Stimulated activated CD4-positive, alpha-beta T cell treated with anti-CD3 and anti-CD28 coated beads, Interleukin-15, amount 100 ng/mL, for 1 hour (primary cell): ENCODE data around the gene SOWAHA.

ENCODE experiments used
- DNase-seq, 2 donors: peaks; one replicate each; pipeline ENCODE4 v3.0.0-alpha.2; 2020; ENCODE audit warnings: low read depth in 1 of 2, low spot score in 1 of 2

The SOWAHA gene

DNA sequence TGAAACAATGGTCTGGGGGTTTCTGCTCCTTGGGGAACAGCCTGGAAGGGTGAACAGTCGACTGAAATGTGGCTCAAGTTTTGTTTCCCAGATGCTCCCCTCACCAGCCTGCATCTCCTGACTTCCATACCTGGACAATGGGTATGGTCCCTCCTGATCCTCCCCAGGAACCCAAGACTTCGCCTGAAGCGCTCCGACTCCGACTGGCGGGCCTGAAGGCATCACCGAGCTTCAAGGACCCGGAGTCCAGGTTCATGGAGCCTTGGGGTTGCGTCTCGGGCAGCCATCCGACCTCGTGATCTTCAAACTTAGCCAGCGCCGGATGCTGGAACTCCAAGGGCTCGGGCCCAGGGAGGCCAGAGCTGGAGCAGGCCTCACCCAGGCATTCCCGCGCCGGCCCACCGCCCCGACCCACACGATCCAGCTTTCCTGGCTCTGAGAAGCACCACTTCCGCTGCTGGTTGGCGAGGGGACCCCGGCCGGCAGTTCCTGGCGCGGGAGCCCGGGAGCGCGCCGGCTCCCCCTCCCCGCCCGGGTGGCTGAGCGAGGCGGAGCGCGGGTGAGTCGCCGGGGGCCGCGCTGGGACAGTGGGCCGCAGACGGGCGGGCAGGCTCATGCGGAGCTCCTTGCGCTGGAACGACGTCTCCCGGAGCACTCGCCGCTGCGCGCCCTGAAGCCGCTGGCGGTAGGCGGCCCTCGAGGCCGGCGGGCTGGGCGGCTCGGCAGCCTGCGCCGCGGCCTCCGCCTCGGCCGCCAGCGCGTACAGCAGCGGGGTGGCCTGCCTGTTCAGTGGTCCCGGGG is 12.1 kb downstream of the SOWAHA start:
- no peak for DNase-seq

DNA sequence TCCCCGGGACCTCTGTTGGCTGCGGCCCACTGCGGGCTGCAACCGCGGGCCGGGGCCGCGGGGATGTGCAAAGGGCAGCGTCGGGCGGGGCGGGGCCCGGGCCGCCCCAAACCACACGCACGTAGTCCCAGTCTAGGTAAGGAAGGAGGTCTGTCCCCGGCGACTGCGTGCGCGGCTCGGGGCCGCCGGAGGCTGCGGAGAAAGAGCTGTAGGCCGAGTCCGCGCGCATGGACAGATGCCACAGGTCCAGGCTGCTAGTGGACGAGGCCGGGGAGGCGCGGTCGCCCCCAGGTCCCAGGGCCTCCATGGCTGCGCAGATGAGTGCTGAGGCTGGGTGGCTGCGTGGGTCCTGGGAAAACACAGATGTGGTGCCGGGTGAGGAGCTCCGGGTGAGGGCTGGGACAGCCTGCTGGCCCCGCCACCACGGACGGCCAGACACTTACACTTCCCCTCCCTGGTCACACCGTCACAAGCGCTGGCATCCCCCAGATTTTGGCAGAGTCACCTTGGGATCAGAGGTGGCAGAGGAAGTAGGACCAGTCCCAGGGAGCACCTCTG is 12.8 kb downstream of the SOWAHA start:
- no peak for DNase-seq

DNA sequence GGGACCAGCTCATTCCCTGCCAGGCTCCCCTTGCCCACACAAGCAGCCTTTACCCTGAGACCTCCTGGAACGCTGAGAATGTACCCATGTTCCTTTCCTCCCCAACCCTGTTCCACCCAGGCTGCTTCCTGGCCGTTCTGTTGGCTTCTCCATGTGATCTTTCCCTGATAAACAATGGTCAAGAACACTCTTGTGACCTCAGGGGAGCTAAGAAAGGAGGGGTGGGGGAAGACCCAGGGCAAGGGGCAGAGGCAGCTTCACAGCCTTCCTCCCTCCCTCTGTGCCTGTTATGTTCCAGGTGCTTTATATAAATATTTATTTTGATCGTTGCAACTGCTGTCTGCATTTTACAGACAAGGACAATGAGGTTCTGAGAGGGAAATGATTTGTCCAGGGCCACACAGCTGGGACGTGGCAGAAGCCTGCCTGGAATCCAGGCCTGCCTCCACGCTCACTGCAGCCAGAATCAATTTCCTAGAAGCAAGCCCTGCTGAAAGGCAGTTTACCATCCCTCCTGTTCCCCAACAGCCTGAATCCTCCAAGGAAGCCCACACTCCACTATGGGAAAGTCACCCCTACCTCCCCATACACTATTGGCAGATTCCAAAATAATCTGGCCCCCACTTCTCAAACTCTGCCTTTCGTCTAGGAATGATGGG is 13.5 kb downstream of the SOWAHA start:
- DNase-seq = no peak

DNA sequence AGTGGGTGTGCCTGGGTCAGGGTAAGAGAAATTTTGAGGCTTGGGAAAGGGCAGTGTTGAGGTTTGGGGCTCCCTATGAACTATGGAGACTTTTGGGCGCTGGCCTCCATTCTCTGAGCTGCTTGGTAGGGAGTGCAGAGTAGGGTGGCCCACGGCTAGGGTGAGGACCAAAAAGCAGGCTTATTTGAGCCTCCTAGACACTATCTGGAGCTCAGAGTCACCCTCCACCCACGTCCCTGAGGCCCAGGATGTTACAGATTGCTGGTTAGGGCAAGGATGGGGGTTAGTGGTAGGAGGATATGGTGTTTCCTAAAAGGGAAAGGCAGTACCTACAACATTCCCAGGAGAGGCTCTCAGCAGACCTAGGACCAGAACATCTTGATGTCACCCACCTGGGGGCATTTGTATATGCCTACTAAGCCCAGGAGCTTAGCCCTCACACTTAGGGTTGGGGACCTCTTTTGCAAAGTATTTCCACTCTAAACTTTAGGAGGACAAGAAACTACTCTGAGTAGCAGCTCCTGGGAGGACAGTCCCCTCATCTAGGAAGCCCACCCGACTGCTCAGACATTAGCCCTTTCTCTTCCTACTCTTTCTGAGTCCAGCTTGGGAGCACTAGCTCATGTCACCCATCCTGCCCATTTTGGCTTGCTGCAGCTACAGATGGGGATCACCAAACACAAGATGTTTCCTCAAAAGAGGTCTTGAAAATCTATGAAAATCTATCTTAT is 15.0 kb downstream of the SOWAHA start:
- no peak for DNase-seq

DNA sequence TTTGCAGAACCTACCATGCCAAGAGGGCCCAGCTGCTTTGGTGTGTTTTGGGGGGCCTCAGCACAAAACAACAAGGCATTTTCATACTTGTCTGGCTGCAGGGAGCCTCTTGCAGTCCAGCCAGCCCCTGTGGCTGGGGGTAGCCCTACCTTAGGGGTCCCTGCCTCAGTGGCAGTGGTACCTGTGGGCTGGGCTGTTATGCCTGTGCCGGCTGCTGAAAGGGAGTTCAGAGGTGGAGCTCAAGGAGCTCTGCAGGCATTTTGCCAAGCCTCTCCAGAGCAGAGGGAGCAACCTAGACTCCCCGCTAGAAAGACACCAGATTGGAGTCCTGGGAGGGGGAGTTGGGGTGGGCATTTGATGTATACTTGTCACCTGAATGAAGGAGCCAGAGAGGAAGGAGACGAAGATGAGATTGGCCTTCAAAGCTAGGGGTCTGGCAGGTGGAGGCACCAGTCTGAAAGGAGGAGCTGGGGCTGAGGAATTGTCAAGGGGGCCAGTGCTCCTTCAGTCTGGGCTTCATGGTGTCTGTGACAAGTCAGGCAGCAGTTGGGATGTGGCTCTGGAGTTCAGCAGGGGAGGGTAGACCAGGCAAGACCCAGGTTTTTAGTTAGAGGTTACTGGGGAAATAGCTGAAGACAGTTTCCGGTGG is 15.9 kb downstream of the SOWAHA start:
- no peak for DNase-seq

DNA sequence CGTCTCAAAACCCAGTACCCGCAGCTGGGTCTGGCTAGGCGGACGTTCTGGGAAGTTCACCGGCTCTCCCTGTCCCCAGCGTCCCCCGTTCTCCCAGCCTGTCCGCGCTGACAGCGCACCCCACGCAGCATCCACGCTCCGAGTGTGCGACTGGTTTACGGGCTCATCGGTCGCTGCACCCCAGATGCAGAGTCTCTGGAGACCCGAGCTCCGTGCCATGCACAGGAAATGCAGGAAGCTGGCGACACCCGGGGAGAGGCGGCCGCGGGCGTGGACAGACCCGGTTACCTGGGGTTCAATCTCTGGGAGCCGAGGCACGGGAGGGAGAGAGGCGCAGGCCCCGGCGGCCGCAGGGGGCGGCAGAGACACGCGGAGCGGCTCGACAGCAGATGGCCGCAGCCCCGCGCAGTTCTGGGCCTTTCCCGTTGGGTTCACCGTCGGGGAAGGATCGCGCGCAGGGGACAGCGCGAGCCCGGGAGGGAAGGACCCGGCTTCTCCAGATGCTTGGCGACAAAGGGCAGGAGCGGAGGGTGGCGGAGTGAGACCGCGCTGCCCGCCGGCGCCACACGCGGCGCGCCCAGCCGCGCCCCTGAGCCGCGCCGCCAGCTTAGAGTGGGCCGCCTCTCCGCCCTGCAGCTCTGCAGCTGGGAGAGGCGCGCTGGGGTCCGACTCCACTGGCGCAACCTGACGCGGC is 16.8 kb downstream of the SOWAHA start:
- peak; percentile 39 to 66 for DNase-seq

DNA sequence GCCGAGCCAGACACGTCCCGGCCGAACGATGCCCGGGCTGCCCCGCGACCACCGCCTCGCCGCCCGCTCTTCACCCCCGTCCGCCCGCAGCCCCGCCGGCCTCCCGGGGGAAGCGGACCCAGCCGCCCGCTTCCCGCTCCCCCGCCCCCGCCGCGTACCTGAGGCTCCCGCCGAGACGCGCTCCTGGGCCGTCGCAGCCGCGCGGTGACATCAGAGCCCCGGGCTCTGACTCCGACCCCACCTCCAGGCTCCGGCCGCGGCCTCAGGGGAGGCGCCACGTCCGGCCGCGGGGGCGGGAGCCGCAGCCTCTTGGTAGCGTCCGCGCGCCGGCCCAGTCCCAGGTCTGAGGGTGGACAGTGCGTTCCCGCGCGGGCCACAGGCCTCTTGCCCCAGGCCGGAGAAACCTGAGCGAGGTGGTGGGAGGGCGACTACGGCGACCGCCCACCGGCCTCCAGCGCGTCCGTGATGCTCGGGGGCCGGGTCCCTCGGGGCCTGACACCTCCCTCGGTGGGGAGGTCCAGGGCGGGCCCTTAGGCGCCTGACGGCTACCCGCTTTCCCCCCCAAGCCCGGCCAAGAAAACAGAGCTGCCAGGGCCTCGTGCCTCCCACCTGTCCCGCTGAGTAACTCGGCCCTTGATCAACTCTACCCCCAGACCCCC is 17.5 kb downstream of the SOWAHA start, which contains the start of gene SHROOM1:
SHROOM1 (minus strand) TSS at position 212 of the 659 bp plus-strand sequence. CDS start 4,507 bp downstream, outside the sequence.
- no peak for DNase-seq

DNA sequence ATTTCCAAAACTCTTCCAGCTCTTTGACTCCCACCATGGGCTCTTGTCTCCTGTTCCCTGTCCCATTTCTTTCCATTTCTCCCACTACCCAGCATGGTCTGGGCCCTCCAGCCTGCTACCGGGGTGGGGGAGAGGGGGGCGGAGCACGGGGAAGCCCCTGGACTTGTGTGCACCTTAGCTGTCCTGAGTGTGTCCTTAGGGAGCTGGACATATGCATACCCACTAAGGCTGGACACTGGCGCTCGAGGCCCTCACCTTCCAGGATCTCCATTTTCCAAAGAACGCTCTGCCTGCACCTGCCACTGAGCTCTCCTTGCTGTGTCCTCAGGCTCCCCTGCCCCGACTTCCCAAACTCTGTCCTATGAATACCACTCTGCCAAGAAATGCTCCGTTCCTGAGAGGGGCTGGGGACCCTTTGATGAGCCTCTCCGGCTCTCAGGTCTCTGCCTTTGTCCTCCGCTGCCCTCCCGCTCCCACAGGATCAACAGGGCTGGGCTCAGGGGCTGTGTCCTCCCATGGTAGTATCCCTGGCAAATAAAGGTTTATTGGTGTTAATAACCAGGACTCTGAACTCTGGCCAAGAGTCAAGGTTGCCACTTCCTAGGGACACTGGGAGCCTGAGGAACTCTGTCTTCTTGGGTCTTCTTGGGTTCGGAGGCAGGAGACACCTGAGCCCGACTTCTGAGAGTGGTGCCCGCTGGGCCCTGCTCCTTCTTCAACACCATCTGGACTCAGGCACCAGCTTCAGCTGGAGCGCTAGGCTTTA is 18.2 kb downstream of the SOWAHA start:
- DNase-seq = no peak

DNA sequence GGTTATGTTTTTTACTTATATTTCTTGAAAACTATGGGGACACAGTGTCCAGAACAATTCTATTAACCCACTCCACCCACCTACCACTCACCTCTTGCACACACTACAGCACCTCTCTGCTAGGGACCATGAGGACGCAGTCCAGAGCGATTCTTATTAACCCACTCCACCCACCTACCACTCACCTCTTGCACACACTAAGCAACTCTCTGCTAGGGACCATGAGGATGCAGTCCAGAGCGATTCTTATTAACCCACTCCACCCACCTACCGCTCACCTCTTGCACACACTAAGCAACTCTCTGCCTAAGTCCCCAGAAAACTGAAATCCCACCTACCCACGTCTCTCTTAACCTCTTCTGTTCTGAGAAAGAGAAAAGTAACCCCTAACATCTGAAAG is 19.5 kb downstream of the SOWAHA start:
- DNase-seq = no peak

DNA sequence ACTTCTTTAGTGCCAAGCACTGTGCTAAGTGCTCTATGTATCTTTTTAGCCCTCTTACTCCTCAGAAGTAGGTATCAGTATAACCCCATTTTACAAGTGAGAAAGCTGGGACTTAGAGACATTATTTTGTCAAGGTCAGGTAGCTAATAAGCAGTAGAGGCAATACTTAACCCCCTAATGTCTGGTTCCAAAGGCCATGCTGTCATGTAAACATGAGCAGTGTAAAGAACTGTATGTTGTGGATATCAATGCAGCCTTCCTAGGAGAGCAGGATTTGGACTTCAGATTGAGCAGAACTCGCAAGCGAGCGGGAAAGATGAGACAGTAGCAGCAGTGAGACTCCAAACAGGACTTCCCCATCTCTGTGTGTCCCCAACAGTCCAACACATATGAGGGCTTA is 21.0 kb downstream of the SOWAHA start:
- DNase-seq = no peak

DNA sequence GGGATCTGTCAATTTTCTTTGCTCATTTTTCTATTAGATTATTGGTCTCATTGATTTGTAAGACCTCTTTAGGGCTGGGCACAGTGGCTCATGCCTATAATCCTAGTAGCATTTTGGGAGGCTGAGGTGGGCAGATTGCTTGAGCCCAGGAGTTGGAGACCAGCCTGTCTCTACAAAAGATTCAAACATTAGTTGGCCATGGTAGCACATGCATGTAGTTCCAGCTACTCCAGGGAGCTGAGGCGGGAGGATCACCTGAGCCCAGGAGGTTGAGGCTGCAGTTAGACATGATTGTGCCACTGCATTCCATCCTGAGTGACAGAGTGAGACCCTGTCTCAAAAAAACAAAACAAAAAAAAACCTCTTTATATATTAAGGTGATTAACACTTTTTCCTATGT is 23.8 kb downstream of the SOWAHA start:
- no peak for DNase-seq

DNA sequence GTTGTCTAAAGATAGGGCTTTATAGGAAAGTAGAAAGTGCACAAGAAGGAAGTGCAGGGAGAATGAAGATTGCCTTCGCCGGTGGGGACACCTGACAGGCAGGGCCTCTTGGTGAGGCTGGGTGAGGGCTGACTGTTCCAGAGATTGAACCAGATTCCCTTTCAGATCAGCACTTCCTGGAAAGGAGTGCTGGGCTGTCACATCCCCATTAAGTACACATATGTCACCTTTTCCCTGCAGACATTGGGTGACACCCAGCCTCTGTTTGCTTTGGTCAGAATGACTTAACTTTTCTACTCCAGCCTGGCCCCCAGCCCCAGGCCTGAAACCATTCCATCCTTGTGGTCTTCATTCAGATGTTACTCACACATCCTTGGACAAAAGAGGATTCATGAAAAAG is 24.8 kb downstream of the SOWAHA start:
- no peak for DNase-seq

DNA sequence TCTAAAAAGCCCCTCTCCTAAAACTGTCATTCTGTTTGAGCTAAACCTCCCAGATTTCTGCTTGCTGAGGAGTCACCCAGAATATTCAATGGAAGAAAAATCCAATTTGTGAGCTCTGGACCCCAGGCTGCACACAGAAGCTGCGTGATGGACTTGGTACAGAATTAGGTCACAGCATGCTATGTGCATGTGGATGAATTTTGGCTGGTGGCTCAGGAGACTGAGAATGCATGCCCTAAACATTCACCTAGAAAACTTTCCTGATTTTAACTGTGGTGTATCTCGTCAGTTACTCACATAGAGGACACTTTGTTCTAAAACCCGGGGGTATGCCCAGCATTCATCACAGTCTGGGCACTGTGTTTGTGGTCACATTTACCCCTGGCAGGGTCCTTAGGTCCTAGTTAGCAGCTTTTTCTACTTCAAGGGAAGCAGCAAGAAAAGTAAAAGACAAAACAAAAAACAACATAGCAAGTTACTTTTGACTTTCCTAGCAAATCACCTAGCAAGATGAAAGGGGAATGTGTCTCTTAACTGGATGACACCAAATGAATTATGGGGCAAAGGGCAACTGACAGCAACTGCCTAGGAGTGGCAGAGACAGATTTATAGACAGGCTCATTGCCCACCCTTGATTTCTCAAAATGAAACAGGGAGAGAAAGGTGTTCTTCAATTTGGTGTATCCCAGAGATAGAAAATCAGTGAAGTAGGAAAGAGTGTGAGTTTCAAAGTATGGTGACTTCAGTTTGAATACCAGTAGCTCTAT is 25.6 kb downstream of the SOWAHA start:
- DNase-seq = no peak

DNA sequence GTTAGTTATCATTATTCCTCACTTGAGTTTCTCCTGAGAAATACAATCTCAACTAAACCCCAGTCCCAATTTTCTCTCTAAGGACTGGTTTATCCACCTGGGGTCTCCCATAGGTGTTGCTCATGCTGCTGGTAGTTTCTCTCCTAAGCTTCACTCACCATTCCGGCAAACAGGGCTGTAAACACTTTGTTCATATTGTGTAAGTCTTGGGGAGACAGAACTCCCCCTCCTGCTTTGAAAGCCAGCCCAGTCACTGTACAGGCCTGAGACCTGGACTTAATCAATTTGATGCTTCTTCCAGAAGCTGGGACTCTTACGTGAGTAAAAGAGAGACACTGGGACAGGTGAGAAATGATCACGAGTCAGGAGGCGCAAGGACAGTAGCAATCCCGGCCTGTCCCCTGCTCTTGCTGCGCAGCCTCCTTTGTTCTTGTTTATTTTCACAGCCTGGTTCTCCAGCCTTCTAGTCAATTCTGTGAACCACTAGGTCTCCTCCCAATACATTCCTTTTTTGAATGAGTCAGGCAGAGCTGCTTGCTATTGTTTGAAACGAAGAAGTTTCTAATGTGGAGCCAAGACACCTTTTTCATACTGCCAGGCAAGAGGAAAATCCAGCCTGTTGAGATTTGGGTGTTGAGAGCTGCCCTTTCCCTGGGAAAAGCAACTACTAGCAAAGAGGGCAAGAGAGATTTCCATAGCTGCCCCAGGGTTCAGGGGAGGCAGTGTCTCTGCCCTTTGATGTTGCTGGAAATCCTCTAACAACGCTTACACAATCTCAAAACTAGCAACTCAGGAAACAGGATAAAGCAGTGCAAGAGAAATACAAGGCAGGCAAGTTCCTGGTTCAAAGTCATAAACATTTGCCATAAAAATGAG is 26.6 kb downstream of the SOWAHA start:
- no peak for DNase-seq

DNA sequence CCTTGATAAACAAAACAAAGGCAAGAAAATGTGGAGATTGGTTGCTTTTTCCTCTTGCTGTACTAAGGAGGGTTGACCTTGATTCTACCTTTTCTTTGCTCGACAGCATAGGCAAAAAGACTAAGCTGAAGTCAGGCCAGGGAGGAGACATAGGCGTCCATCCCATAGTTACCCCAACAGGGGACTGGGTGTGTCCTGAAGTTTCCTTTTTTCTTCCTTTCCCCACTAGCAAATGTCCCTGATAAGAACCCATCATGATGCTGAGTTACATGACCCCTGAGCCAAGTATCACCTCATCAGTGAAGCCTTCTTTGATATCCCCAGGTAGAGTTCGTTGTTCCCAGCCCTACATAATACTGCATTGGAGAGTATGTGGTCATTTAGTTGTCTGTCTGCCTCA is 27.2 kb downstream of the SOWAHA start:
- no peak for DNase-seq

DNA sequence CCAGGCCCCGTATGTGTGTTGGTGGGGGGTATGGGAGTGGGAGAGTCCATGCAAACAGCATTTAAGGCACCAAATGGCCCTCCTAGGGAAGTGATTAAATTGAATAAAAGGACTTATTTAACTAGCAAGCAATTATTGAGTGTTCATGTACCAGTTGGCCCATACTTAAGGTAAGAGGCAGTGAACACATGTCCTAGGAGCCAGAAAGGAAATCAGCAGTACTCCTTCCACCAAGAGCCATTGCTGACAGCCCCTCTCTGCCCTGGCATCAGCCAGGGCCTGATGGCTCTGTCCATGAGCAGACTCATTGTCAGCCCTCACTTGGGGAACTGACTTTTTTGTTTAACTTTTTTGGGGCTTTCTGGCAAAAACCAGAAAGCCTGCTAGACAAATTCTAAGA is 27.8 kb downstream of the SOWAHA start:
- DNase-seq = no peak

DNA sequence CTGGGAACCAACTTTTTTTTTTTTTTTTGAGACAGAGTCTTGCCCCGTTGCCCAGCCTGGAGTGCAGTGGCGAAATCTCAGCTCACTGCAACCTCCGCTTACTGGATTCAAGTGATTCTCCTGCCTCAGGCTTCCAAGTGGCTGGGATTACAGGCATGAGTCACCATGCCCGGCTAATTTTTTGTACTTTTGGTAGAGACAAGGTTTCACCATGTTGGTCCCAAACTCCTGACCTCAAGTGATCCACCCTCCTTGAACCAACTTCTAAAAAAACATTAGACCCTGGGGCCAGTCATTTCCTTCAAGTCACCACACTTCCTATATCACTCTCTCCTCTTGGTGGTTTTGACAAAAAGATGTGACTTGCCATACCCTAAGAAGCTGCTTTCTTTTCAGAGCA is 28.2 kb downstream of the SOWAHA start:
- DNase-seq = no peak

DNA sequence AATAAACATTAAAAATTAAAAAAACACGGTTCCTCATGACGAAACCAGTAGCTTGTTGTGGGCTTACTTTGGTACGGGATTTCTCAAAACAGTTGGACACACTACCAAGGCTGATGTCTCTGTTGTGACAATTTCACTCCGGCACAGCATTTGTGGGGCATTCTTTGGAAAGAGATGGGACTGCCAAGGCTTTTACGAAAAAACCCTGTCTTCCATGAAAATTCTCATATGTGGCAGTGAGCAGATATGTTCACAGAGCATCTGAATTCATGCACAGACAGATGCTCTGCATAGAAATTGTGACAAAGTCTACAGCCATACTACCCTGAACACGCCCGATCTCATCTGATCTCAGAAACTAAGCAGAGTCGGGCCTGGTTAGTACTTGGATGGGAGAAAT is 35.2 kb downstream of the SOWAHA start:
- DNase-seq = no peak
